Measurements from ENCODE around the gene SEL1L.

SEL1L gene

GRCh38 chr14:81562818-81563217 is 29.2 kb upstream of the SEL1L start:
- in situ Hi-C loops (cut with HindIII; ENCODE audit: low sequenced_read_pairs): no loop called here
- no peak for TF ChIP-seq CTCF (IDR thresholded peaks at IDR 0.05; ENCODE audit: low read depth, low read length)
- no peak overlapping the region for H3K4me3 ChIP-seq (ENCODE audit: low read depth, low read length)
- DNase-seq (ENCODE audit: low read depth, low spot score): no peak

- H3K4me3 ChIP-seq (ENCODE audit: low read depth, low read length): no peak overlapping the region
- in situ Hi-C loops (cut with HindIII; ENCODE audit: low sequenced_read_pairs): no loop called here
- no peak for DNase-seq (ENCODE audit: low read depth, low spot score)
- no peak for TF ChIP-seq CTCF (IDR thresholded peaks at IDR 0.05; ENCODE audit: low read depth, low read length)
Measured at GRCh38 chr14:81561084-81561775, 27.6 kb upstream of the SEL1L start.

GRCh38 chr14:81559385-81559784 is 25.7 kb upstream of the SEL1L start:
- H3K4me3 ChIP-seq (ENCODE audit: low read depth, low read length): no peak overlapping the region
- in situ Hi-C loops (cut with HindIII; ENCODE audit: low sequenced_read_pairs): no loop called here
- DNase-seq (ENCODE audit: low read depth, low spot score): no peak
- no peak for TF ChIP-seq CTCF (IDR thresholded peaks at IDR 0.05; ENCODE audit: low read depth, low read length)

GRCh38 chr14:81557146-81557545 is 23.5 kb upstream of the SEL1L start:
- H3K4me3 ChIP-seq (ENCODE audit: low read depth, low read length): no peak overlapping the region
- TF ChIP-seq CTCF (IDR thresholded peaks at IDR 0.05; ENCODE audit: low read depth, low read length): no peak
- DNase-seq (ENCODE audit: low read depth, low spot score): no peak
- in situ Hi-C loops (cut with HindIII; ENCODE audit: low sequenced_read_pairs): no loop called here

GRCh38 chr14:81555684-81556083 is 22.0 kb upstream of the SEL1L start:
- H3K4me3 ChIP-seq (ENCODE audit: low read depth, low read length): no peak overlapping the region
- no peak for TF ChIP-seq CTCF (IDR thresholded peaks at IDR 0.05; ENCODE audit: low read depth, low read length)
- in situ Hi-C loops (cut with HindIII; ENCODE audit: low sequenced_read_pairs): no loop called here
- DNase-seq (ENCODE audit: low read depth, low spot score): no peak

GRCh38 chr14:81555051-81555450 is 21.4 kb upstream of the SEL1L start:
- no peak for TF ChIP-seq CTCF (IDR thresholded peaks at IDR 0.05; ENCODE audit: low read depth, low read length)
- in situ Hi-C loops (cut with HindIII; ENCODE audit: low sequenced_read_pairs): no loop called here
- DNase-seq (ENCODE audit: low read depth, low spot score): no peak
- no peak overlapping the region for H3K4me3 ChIP-seq (ENCODE audit: low read depth, low read length)

Data from astrocyte of the spinal cord (primary cell).